GM13976 (cell line): Measurements from ENCODE around the gene GNS.

Source experiments
- DNase-seq: peaks from one replicate; pipeline ENCODE4 v3.0.0; 2012; ENCODE audit warnings: low spot score
- in situ Hi-C: fragments of 300-500 bp; cut with MboI; formaldehyde crosslinking; loops from one replicate; pipeline ENCODE4 v1.12.0; 2022; ENCODE audit warnings: low sequenced_read_pairs, mixed read lengths, inconsistent platforms; ENCODE audit not compliant: unreplicated experiment
- TF ChIP-seq, protein P1 (sequence below): IDR thresholded peaks from 2 replicates; pipeline ENCODE4 v1.5.1; 2012; ENCODE audit warnings: borderline replicate concordance, mild to moderate bottlenecking; ENCODE audit not compliant: insufficient read depth; ENCODE audit errors: extremely low read depth, missing control alignments, control extremely low read depth

The GNS gene

DNA sequence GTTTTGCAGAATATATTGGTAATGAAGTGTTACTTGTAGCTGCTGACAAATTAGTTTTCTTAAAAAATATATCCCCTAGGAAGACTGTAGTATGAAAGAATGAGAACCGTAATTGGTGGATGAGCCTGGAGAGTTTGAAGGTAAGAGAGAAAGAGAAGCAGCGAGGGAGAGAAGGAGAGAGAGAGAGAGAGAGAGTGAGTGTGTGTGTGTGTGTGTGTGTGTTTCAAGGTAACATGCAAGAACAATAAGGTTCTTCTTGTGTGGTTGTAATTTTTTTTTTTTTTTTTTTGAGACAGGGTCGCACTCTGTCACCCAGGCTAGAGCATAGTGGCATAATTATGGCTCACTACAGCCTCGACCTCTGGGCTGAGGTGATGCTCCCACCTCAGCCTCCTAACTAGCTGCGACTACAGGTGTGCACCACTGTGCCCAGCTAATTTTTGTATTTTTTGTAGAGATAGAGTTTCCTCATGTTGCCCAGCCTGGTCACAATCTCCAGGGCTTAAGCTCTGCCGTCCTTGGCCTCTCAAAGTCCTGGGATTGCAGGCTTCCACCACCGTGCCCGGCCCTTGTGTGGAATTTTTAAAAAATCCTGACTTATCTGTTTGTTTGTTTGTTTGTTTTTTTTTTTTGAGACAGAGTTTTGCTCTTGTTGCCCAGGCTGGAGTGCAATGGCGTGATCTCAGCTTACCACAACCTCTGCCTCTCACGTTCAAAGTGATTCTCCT is 75.2 kb downstream of the GNS start:
- in situ Hi-C loops = no loop called here
- TF ChIP-seq, protein P1, sequence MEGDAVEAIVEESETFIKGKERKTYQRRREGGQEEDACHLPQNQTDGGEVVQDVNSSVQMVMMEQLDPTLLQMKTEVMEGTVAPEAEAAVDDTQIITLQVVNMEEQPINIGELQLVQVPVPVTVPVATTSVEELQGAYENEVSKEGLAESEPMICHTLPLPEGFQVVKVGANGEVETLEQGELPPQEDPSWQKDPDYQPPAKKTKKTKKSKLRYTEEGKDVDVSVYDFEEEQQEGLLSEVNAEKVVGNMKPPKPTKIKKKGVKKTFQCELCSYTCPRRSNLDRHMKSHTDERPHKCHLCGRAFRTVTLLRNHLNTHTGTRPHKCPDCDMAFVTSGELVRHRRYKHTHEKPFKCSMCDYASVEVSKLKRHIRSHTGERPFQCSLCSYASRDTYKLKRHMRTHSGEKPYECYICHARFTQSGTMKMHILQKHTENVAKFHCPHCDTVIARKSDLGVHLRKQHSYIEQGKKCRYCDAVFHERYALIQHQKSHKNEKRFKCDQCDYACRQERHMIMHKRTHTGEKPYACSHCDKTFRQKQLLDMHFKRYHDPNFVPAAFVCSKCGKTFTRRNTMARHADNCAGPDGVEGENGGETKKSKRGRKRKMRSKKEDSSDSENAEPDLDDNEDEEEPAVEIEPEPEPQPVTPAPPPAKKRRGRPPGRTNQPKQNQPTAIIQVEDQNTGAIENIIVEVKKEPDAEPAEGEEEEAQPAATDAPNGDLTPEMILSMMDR = no peak
- DNase-seq = no peak

DNA sequence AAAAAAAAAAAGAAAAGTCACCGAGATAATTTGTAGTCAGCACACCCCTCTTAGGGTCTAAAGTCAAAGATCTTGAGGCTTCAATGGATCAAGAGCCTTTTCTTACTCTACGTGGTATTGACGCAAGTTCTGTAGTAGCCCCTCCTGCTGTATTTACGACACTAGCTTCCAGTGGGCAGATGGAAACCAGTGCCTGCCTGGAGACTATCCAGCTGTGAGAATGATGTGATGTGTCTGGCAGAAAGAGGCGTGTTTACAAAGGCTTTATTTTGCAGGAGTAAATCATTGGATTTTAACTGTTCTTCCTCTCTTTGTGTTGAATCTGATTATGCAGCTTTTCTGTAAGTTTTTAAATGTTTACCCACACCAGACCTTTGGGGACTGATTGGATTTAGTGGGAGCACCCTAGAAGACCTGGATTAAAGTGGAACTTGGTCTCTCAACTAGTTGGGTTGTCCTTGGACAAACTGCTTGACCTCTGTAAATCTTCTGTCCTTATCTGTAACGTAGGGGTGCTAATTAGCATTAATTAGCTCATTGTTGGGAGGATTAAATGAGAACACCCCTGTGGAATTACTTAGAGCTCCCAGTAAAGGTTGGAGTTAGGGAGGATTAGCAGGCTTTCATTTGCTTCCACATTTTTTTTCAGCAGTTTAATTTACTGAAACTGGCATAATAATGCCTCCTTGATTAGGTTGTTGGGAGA is 76.5 kb downstream of the GNS start:
- TF ChIP-seq, protein P1 = no peak
- no peak for DNase-seq
- in situ Hi-C loops = no loop called here

DNA sequence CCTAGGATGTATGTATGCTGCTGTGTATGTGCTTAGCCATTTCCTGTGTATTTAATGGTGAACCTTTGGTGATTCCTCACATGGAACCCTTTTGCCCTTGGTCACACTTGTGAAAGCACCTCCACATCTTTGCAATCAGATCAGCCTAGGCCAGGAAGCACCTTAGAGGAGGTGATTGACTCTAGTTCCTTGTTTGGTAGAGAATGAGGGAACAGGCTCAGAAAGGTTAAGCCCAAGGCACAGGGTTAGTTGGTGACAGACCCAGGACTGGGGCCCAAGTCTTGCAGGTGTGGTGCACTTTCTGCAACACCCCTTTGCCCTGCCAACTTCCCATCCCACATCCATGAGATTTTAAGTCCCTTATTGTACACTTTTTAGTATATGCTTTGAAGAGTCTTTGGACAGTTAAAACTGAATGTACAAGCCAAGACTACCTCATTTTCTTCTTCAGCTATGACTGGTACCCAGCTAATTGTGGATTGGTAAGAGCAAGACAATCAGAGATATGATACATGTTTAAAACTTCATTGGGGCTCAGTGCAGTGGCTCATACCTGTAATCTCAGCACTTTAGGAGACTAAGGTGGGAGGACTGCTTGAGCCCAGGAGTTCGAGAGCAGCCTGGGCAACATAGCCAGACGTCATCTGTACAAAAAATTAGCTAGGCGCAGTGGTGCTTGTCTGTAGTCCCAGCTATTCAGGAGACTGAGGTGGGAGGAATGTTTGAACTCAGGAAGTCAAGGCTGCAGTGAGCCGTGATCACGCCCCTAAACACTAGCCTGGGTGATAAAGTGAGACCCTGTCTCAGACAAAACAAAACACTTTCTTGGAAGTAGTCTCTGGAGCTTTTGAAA is 77.8 kb downstream of the GNS start:
- in situ Hi-C loops = no loop called here
- peak; percentile 54 for DNase-seq
- TF ChIP-seq, protein P1 = no peak

DNA sequence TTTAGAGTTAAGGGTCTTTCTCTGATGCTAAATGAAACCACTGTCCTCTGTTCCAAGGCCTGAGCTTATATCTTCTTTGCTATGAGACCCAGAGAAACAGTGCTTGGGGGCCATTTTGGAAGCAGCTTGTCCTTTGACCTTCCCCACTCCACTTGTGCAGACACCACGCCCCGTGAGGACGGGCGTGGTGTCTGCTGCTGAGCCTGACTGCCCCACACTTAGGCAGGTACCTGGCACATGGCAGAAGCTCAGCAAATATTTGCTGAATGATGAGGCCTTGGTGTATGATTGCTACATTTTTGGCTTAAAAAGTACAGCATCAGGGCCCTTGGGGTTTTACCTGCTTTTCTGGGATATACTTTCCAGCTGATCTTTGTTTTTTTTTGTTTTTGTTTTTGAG is 79.0 kb downstream of the GNS start:
- in situ Hi-C loops = no loop called here
- no peak for DNase-seq
- TF ChIP-seq, protein P1 = no peak

DNA sequence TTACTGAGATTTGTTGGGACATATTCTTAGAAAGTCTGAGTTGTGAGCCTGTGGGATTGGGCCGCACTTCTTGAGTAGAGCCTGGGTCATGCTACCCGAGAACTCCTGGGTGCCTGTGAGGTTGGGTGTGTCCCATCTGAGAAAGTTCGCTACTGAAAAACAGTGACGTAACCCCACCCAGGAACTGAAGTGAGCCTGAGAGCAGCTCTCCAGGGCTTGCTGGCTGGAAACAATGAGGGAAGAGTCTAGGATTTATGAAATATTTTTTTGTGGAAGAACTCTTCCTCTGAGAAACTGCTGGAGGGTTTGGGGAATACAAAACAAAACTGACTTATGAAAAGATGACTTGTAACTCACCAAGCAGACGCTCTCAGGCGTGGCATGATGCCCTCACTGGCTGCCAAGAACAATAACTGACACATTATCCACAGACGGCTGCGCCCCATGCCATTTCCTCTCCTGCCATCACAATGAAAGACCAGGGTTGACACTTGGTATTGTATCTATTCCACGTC is 79.7 kb downstream of the GNS start:
- no peak for DNase-seq
- TF ChIP-seq, protein P1 = no peak
- in situ Hi-C loops = no loop called here

DNA sequence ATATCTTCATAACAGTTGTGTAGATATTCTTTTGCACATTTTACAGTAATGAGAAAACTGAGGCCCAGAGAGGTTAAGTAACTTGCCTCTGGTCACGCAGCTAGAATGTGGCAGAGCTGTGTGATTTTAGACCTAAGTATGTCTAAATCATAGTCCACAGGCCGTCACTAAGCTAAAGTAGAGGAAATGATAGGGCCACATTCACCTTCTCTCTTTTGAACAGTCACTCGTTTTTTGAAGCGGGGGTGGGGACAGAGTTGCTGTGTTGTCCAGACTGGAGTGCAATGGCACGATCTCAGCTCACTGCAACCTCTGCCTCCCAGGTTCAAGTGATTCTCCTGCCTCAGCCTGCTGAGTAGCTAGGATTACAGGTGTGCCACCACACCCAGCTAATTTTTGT is 80.4 kb downstream of the GNS start:
- no peak for DNase-seq
- in situ Hi-C loops = no loop called here
- TF ChIP-seq, protein P1 = no peak
